H1 (cell line): ENCODE results near the gene CLIC3. TPM values are rescaled to one million over a fixed set of nuclear protein-coding genes. Genes with fewer than 3 reads are reported as not detected.

Experiments
- GTF2F1 ChIP-seq: IDR thresholded peaks from 2 replicates; pipeline ENCODE4 v1.6.1; 2012; ENCODE audit warnings: low read depth, low read length, improper control_type of control experiment, borderline replicate concordance
- HDAC2 ChIP-seq, 2 experiments: fragments of 300-600 bp in 1 of 2; sonication (generic) in 1 of 2; IDR thresholded peaks; 2 replicates each; pipeline ENCODE4 v1.6.1; 2011 to 2012; ENCODE audit warnings: low read depth in 2 of 2, low read length in 2 of 2, mild to moderate bottlenecking in 2 of 2, moderate library complexity in 2 of 2, borderline replicate concordance in 1 of 2, inconsistent platforms in 1 of 2
- KDM4A ChIP-seq: IDR thresholded peaks from one replicate; pipeline ENCODE4 v1.7.1; 2012; ENCODE audit warnings: low read depth, mild to moderate bottlenecking, moderate library complexity, low read length, inconsistent platforms; ENCODE audit not compliant: severe bottlenecking
- SIRT6 ChIP-seq: IDR thresholded peaks from one replicate; pipeline ENCODE4 v1.7.1; 2012; ENCODE audit warnings: low read length, inconsistent platforms
- SRF ChIP-seq: IDR thresholded peaks from 2 replicates; pipeline ENCODE4 v1.6.1; 2011; ENCODE audit warnings: mild to moderate bottlenecking, low read depth, low read length, moderate library complexity
- polyA plus RNA-seq, 7 experiments: library from polyadenylated mRNA; depleted of rRNA in 3 of 7; stranded (reverse) in 5 of 7; unstranded in 2 of 7; fragments of >200 nt in 5 of 7; fragments of 200-250 nt in 2 of 7; gene quantifications; 1 replicate in 5 of 7; 2 replicates in 1 of 7; 4 replicates in 1 of 7; pipeline versions ENCODE4 v1.2.1 to v1.2.3, GENCODE V29; 2011 to 2013; ENCODE audit warnings: missing spikeins in 2 of 7, mixed read lengths in 2 of 7
- total RNA-seq: library from RNA; stranded (reverse); fragmentation: NEBNext Ultra II Directional; extraction: Animal tissue kit (Norgen Biotek cat#: 25700); gene quantifications from 2 replicates; pipeline ENCODE4 v1.2.1, GENCODE V29; 2021
- TF ChIP-seq, protein P1 (sequence below): IDR thresholded peaks from 2 replicates; pipeline ENCODE4 v1.6.1; 2011; ENCODE audit warnings: low read depth, mild to moderate bottlenecking, low read length; ENCODE audit not compliant: insufficient read depth

The CLIC3 gene
- total and polyA plus RNA-seq, 2 of the 8 experiments (the other 6 are each of a cell fraction or from before 2014, with no cell fraction given): 0.12 TPM; not detected in 1

- TF ChIP-seq, protein P1, sequence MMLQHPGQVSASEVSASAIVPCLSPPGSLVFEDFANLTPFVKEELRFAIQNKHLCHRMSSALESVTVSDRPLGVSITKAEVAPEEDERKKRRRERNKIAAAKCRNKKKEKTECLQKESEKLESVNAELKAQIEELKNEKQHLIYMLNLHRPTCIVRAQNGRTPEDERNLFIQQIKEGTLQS: no peak
- TF ChIP-seq HDAC2 (IDR thresholded peaks at IDR 0.05; ENCODE audit: borderline replicate concordance in 1 of 2, low read depth in 2 of 2, low read length in 2 of 2) (no peak), SRF (no peak), GTF2F1 (no peak), SIRT6 (no peak), KDM4A (no peak)
These were observed 26.3 kb upstream of the CLIC3 start (continued) for GRCh38 chr9:137022662-137023008.
